ENCODE results near the gene KCNMA1.

Gene KCNMA1

DNA sequence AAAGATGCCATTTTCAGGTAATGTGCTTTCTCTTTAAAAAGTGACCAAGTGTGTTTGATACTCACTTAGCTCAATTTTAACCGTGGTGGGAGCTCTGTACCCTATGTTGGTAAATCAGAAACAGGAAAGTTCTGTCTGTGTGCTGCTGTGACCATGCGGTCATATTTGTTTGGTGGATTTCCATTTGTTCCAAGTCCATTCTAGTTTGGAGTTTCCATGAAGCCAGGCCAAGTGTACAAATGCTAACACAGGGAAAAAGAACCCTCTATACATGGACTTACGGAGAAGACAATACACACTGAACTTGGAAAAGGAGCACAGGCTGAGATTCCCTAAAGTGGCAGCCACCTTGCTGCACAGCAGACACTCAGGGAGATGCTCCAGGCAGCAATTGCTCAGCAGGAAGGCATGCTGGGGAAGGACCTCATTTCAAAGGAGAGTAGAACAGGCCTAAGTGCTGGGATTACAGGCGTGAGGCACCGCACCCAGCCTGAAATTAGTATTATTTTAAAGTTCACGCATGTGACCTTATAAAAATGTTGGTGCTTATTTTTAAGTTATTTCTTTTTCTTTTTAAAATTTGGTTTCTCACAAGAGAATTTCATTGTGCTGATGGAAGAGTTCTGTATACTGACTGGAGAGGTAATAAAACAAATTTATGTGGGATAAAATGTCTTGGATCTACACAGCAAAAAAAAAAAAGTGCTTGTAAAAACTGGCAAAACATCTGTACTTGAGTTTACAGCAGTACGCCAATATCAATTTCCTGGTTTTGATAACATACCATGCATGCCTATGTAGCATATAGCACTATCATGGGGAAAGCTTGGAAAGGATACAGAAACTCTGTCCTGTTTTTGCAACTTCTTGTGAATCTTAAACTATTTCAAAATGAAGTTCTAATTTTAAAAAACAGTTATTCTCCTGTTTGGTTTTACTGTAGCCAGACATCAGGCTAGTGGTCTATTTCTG is 436.2 kb downstream of the KCNMA1 start:
- TF ChIP-seq, protein P1, sequence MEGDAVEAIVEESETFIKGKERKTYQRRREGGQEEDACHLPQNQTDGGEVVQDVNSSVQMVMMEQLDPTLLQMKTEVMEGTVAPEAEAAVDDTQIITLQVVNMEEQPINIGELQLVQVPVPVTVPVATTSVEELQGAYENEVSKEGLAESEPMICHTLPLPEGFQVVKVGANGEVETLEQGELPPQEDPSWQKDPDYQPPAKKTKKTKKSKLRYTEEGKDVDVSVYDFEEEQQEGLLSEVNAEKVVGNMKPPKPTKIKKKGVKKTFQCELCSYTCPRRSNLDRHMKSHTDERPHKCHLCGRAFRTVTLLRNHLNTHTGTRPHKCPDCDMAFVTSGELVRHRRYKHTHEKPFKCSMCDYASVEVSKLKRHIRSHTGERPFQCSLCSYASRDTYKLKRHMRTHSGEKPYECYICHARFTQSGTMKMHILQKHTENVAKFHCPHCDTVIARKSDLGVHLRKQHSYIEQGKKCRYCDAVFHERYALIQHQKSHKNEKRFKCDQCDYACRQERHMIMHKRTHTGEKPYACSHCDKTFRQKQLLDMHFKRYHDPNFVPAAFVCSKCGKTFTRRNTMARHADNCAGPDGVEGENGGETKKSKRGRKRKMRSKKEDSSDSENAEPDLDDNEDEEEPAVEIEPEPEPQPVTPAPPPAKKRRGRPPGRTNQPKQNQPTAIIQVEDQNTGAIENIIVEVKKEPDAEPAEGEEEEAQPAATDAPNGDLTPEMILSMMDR (conservative IDR thresholded peaks at IDR 0.05; ENCODE audit: low read depth, low read length), result no peak
- DNase-seq (ENCODE audit: low read depth), result no peak
- H3K4me3 ChIP-seq (ENCODE audit: low read length), result no peak overlapping the region

DNA sequence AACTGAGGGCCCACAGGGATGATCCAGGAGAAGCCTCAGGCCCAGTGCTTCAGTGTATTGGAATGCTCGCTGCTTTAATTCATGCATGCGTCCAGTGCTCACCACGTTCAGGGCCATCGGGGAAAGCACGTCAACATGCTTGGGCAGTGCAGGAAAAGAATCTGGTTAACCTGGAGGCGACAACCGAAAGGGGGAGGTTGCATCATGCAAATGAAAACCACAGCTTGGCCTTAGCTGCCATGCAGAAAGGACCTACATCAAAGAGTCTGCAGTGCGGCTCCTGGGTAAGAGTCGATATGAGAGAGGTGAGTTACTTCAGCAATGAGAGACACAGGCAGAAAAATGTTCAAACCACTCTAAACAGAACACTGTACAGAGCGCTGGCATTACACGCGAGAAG is 440.1 kb downstream of the KCNMA1 start:
- TF ChIP-seq, protein P1 (conservative IDR thresholded peaks at IDR 0.05; ENCODE audit: low read depth, low read length), result no peak
- DNase-seq (ENCODE audit: low read depth), result no peak
- H3K4me3 ChIP-seq (ENCODE audit: low read length), result no peak overlapping the region

DNA sequence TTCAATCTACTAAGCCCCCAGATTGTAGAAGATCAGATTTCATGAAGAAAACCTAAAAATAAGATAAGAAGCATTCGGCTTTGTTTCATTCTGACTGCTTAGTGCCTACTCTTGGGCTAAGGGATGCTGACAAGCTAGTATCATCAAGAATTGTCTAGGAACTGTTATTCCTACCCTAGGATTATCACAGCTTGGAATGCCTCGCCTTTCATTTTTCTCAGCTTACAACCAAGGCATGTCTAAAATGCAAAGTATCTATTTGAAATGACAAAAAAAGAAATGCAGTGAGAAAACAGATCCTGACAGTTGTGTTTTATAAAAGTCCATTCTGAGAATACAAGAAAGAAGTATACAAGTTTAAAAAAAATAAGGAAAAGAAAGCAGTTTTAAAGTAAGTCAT is 441.0 kb downstream of the KCNMA1 start:
- H3K4me3 ChIP-seq (ENCODE audit: low read length), result no peak overlapping the region
- DNase-seq (ENCODE audit: low read depth), result no peak
- TF ChIP-seq, protein P1 (conservative IDR thresholded peaks at IDR 0.05; ENCODE audit: low read depth, low read length), result no peak

DNA sequence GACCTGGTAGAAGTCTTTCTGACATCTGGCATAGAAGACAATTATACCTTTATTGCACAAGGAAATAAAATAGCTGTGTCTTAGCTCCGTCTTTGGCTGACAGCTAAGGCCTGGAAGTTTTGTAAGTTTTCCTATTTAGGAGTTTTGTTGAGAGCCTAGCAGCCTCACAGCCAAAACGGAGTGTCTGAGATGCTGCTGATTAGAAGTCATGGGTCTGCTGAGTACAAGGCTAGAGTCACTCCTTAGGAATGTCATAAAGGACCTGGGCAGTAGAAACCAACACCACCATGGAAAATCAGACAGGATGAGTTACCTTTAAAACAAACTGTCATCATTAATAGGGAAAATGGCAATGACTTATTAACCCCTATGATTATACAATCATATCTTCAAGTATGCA is 442.5 kb downstream of the KCNMA1 start:
- peak; percentile 66 for DNase-seq (ENCODE audit: low read depth)
- TF ChIP-seq, protein P1 (conservative IDR thresholded peaks at IDR 0.05; ENCODE audit: low read depth, low read length), result no peak
- H3K4me3 ChIP-seq (ENCODE audit: low read length), result no peak overlapping the region

DNA sequence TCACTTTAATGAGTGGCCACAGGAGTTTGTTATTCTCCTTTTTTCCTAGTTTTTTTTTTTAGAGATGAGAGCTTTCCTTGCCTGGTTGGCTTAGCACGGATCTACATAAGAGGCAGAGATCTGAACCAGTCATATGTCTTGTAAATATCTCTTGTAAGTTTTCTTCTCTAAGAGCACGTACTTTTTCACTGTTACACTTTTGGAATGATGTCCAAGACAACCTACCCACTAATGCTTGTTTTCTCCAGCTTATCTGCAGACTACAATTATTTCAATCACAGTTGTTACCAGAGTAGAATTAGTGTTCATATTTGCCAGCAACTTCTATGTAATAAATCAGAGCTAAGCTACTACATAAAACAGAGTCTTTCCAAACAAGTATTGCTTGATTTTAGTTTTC is 444.6 kb downstream of the KCNMA1 start:
- DNase-seq (ENCODE audit: low read depth), result no peak
- no peak overlapping the region for H3K4me3 ChIP-seq (ENCODE audit: low read length)
- TF ChIP-seq, protein P1 (conservative IDR thresholded peaks at IDR 0.05; ENCODE audit: low read depth, low read length), result no peak

DNA sequence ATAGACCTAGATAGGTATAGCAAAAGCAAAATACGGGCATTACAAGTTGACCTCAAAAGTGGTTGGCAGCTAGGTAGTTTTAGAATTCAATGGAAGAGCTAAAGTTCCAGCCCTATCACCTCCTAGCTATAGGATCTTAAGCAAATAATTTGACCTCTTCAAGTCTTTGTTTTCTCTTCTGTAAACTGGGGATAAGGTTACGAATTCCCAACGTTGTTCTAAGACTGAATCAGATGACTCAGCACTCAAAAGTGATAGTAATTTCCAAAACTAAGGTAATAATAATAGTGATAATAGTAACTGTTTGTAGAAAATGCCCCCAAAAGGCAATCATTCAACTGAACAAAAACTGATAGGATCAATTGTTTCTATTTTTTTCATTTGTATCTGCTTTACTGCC is 445.2 kb downstream of the KCNMA1 start:
- H3K4me3 ChIP-seq (ENCODE audit: low read length), result no peak overlapping the region
- DNase-seq (ENCODE audit: low read depth), result no peak
- TF ChIP-seq, protein P1 (conservative IDR thresholded peaks at IDR 0.05; ENCODE audit: low read depth, low read length), result no peak

All from retinal pigment epithelial cell (primary cell).